ENCODE measurements around the gene DLD. TPM values are rescaled to one million over a fixed set of nuclear protein-coding genes. Genes with fewer than 3 reads are reported as not detected.

Gene DLD
- total and polyA plus RNA-seq, 2 experiments from 2014 or later, result 38.1 to 76.2 TPM

GRCh38 chr7:107860279-107860961, 30.6 kb upstream of the DLD start:
- ATAC-seq (no peak), DNase-seq (ENCODE audit: low spot score) (no peak)
- no peaks in the 10 kb centered on the region for H4K20me1 ChIP-seq (replicated peaks; ENCODE audit: insufficient read depth)
- H3K9me2 ChIP-seq (ENCODE audit: insufficient read depth), result no peaks in the 10 kb centered on the region
- H3K4me3 ChIP-seq, result no peak overlapping the region
- no peak overlapping the region for H3K4me3 Mint-ChIP-seq
- H3K4me1 ChIP-seq (ENCODE audit: insufficient read depth), result no peaks in the 10 kb centered on the region
- H3K27me3 Mint-ChIP-seq (ENCODE audit: insufficient read depth, low read depth, poor library complexity), result no peaks in the 10 kb centered on the region
- H3K4me2 ChIP-seq, result no peak overlapping the region
- H3K79me2 ChIP-seq (replicated peaks; ENCODE audit: insufficient read depth), result no peaks in the 10 kb centered on the region
- H3F3A ChIP-seq (replicated peaks; ENCODE audit: low read depth), result no peaks in the 10 kb centered on the region
- H3K9me3 Mint-ChIP-seq, result no peaks in the 10 kb centered on the region
- H3K27ac Mint-ChIP-seq, result no peak overlapping the region
- H3K27me3 ChIP-seq (ENCODE audit: insufficient read depth), result no peaks in the 10 kb centered on the region
- H3K4me1 Mint-ChIP-seq, result no peaks in the 10 kb centered on the region
- no peaks in the 10 kb centered on the region for H3K36me3 ChIP-seq (ENCODE audit: insufficient read depth)
- TF ChIP-seq EZH2phosphoT487 (IDR thresholded peaks at IDR 0.05; ENCODE audit: unreplicated experiment) (no peak), CTCF (conservative IDR thresholded peaks at IDR 0.05; ENCODE audit: low read depth in 2 of 2) (no peak), POLR2AphosphoS5 (IDR thresholded peaks at IDR 0.05; ENCODE audit: low read depth) (no peak), ZNF331 (CRISPR knock-in tag; IDR thresholded peaks at IDR 0.05; ENCODE audit: low read depth) (no peak), EZH2 (IDR thresholded peaks at IDR 0.05; ENCODE audit: low read depth, unreplicated experiment) (no peak), CREB1 (CRISPR knock-in tag; IDR thresholded peaks at IDR 0.05; ENCODE audit: low read depth) (no peak), NANOG (IDR thresholded peaks at IDR 0.05; ENCODE audit: borderline replicate concordance) (no peak), ETS1 (IDR thresholded peaks at IDR 0.05) (no peak)
- TF ChIP-seq, protein P1, sequence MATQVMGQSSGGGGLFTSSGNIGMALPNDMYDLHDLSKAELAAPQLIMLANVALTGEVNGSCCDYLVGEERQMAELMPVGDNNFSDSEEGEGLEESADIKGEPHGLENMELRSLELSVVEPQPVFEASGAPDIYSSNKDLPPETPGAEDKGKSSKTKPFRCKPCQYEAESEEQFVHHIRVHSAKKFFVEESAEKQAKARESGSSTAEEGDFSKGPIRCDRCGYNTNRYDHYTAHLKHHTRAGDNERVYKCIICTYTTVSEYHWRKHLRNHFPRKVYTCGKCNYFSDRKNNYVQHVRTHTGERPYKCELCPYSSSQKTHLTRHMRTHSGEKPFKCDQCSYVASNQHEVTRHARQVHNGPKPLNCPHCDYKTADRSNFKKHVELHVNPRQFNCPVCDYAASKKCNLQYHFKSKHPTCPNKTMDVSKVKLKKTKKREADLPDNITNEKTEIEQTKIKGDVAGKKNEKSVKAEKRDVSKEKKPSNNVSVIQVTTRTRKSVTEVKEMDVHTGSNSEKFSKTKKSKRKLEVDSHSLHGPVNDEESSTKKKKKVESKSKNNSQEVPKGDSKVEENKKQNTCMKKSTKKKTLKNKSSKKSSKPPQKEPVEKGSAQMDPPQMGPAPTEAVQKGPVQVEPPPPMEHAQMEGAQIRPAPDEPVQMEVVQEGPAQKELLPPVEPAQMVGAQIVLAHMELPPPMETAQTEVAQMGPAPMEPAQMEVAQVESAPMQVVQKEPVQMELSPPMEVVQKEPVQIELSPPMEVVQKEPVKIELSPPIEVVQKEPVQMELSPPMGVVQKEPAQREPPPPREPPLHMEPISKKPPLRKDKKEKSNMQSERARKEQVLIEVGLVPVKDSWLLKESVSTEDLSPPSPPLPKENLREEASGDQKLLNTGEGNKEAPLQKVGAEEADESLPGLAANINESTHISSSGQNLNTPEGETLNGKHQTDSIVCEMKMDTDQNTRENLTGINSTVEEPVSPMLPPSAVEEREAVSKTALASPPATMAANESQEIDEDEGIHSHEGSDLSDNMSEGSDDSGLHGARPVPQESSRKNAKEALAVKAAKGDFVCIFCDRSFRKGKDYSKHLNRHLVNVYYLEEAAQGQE (IDR thresholded peaks at IDR 0.05; ENCODE audit: unreplicated experiment), result no peak
- 0 out of 2 replicates have a peak overlapping the region, but pooled peaks have one; percentile 24 for H2AFZ ChIP-seq
- H3K27ac ChIP-seq (ENCODE audit: low read depth), result no peak overlapping the region
- no peaks in the 10 kb centered on the region for H3K36me3 Mint-ChIP-seq (ENCODE audit: low read depth)

Measured in GM23338 (cell line).